ENCODE data around the gene HSPG2. TPM values are rescaled to one million over a fixed set of nuclear protein-coding genes. Genes with fewer than 3 reads are reported as not detected.

The HSPG2 gene
- total RNA-seq, 1 donor: 265 TPM

DNA sequence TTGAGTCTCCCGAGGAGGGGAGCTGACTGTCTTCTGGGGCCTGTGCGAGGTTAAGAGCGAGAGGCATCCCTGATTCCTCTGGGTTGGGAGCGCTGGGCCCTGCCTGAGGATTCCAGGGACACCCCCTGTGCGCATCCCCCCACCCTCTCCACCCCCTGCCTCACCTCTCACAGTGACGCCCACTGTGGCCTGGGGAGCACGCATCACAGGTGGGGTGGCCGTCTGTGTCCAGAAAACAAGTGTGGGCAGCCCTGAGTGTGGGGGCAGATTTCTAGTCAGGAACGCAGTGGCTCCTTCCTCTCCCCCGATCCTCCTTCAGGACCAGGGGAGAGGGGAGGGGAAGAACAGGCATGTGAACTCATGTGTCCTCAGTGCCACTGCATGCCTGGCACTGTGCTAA is 63.3 kb downstream of the HSPG2 start:
- Histone ChIP-seq H3K4me3 (ENCODE audit: insufficient read depth, low read length) (no peak overlapping the region), H3K4me1 (ENCODE audit: insufficient read depth, low read length) (peaks cover 16% of the 10 kb centered on the region), H4K20me1 (ENCODE audit: insufficient read depth, low read length) (peaks cover 40% of the 10 kb centered on the region), H3K4me2 (ENCODE audit: insufficient read depth, low read length) (no peak overlapping the region), H3K9me3 (ENCODE audit: low read depth, low read length) (no peaks in the 10 kb centered on the region), H3K79me2 (ENCODE audit: insufficient read depth, low read length) (peaks cover 7% of the 10 kb centered on the region), H3K27me3 (ENCODE audit: insufficient read depth, low read length) (no peaks in the 10 kb centered on the region), H3K36me3 (ENCODE audit: insufficient read depth, low read length) (peaks cover 95% of the 10 kb centered on the region), H3K27ac (ENCODE audit: low read depth, low read length) (no peak overlapping the region), H2AFZ (ENCODE audit: low read length) (no peak overlapping the region)
- no peak for DNase-seq (ENCODE audit: insufficient read length, low spot score, missing footprints)
- TF ChIP-seq, protein P1, sequence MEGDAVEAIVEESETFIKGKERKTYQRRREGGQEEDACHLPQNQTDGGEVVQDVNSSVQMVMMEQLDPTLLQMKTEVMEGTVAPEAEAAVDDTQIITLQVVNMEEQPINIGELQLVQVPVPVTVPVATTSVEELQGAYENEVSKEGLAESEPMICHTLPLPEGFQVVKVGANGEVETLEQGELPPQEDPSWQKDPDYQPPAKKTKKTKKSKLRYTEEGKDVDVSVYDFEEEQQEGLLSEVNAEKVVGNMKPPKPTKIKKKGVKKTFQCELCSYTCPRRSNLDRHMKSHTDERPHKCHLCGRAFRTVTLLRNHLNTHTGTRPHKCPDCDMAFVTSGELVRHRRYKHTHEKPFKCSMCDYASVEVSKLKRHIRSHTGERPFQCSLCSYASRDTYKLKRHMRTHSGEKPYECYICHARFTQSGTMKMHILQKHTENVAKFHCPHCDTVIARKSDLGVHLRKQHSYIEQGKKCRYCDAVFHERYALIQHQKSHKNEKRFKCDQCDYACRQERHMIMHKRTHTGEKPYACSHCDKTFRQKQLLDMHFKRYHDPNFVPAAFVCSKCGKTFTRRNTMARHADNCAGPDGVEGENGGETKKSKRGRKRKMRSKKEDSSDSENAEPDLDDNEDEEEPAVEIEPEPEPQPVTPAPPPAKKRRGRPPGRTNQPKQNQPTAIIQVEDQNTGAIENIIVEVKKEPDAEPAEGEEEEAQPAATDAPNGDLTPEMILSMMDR (IDR thresholded peaks at IDR 0.05; ENCODE audit: extremely low read depth, low read depth, low read length): no peak

DNA sequence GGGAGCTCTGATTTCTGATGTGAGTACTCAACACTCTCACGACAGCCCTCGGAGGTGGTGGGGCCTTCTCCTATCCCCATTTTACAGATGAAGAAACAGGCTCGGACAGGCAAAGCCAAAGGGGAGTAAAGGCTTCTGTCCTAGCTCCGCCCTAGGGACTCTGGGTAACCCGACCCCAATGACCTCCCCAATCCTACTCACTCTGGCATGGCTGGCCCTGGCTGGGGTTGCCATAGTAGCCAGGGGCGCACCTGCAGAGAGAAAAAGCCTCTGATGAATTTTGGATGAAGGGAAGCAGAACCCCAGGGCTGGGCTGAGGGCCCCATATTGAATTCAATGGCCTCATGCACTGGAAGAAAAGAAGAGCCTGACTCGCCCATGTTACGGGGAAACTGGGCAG is 63.9 kb downstream of the HSPG2 start:
- Histone ChIP-seq H4K20me1 (ENCODE audit: insufficient read depth, low read length) (peaks cover 40% of the 10 kb centered on the region), H3K9me3 (ENCODE audit: low read depth, low read length) (no peaks in the 10 kb centered on the region), H3K36me3 (ENCODE audit: insufficient read depth, low read length) (peaks cover 95% of the 10 kb centered on the region), H3K4me3 (ENCODE audit: insufficient read depth, low read length) (no peak overlapping the region), H3K4me2 (ENCODE audit: insufficient read depth, low read length) (no peak overlapping the region), H3K79me2 (ENCODE audit: insufficient read depth, low read length) (peaks cover 11% of the 10 kb centered on the region), H3K27ac (ENCODE audit: low read depth, low read length) (no peak overlapping the region), H3K4me1 (ENCODE audit: insufficient read depth, low read length) (peaks cover 16% of the 10 kb centered on the region), H3K27me3 (ENCODE audit: insufficient read depth, low read length) (no peaks in the 10 kb centered on the region), H2AFZ (ENCODE audit: low read length) (no peak overlapping the region)
- DNase-seq (ENCODE audit: insufficient read length, low spot score, missing footprints): no peak
- TF ChIP-seq, protein P1 (IDR thresholded peaks at IDR 0.05; ENCODE audit: extremely low read depth, low read depth, low read length): no peak

DNA sequence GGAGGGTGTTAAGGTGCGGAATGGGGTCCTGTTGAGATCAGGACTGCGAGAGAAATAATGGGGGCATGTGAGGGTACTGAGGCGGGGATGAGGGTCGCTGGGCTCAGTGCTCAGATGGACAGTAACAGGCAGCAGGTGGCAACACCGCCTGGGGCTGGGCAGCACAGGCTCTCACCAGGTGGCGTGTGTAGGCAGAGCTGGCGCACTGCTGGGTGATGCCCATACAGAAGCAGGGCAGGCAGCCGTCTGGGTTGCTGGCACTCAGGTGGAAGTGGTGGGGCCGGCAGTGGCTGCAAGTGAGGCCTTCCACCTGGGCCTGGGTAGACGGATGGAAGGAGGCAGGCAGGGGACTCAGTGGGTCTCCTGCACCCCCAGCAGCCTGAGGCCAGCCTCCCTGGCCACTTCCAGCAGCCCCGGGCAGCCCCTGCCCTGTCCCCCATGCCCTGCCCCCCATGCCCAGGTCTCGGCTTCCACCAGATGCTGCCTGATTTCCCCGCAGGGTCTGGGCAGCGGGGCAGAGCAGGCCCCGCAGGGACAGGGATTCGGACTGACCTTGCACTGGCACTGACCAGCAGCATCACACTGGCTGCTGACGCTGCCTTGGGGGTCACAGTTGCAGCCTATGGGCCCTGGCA is 64.5 kb downstream of the HSPG2 start:
- DNase-seq (ENCODE audit: insufficient read length, low spot score, missing footprints): no peak
- H3K4me3 ChIP-seq (ENCODE audit: insufficient read depth, low read length): no peak overlapping the region
- H3K4me1 ChIP-seq (ENCODE audit: insufficient read depth, low read length): peaks cover 16% of the 10 kb centered on the region
- peaks cover 42% of the 10 kb centered on the region for H4K20me1 ChIP-seq (ENCODE audit: insufficient read depth, low read length)
- TF ChIP-seq, protein P1 (IDR thresholded peaks at IDR 0.05; ENCODE audit: extremely low read depth, low read depth, low read length): no peak
- H3K27me3 ChIP-seq (ENCODE audit: insufficient read depth, low read length): no peaks in the 10 kb centered on the region
- peaks cover 11% of the 10 kb centered on the region for H3K79me2 ChIP-seq (ENCODE audit: insufficient read depth, low read length)
- H3K27ac ChIP-seq (ENCODE audit: low read depth, low read length): no peak overlapping the region
- no peak overlapping the region for H3K4me2 ChIP-seq (ENCODE audit: insufficient read depth, low read length)
- H2AFZ ChIP-seq (ENCODE audit: low read length): no peak overlapping the region
- H3K9me3 ChIP-seq (ENCODE audit: low read depth, low read length): no peaks in the 10 kb centered on the region
- peaks cover 94% of the 10 kb centered on the region for H3K36me3 ChIP-seq (ENCODE audit: insufficient read depth, low read length)

DNA sequence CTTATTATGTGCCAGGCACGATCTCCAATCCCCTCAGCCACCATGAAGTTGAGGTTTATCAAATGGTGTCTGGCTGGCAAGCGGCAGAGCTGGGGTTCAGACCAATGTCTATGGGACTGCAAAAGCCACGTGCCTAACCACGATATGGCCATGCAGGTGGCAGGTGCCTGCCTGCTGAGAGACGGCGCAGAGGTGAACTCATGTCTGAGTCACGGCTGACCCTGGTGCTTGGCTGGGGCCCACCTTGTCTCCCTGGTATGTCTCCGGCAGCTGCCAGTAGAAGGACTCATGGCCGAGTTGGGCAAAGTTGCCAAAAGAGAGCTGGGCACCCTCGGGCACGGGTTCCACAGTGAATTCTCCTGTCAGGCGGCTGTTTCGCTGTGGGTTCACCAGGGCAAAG is 65.2 kb downstream of the HSPG2 start:
- Histone ChIP-seq H3K27me3 (ENCODE audit: insufficient read depth, low read length) (no peaks in the 10 kb centered on the region), H3K9me3 (ENCODE audit: low read depth, low read length) (no peaks in the 10 kb centered on the region), H3K27ac (ENCODE audit: low read depth, low read length) (no peak overlapping the region), H4K20me1 (ENCODE audit: insufficient read depth, low read length) (peaks cover 46% of the 10 kb centered on the region), H3K4me2 (ENCODE audit: insufficient read depth, low read length) (no peak overlapping the region), H2AFZ (ENCODE audit: low read length) (no peak overlapping the region), H3K79me2 (ENCODE audit: insufficient read depth, low read length) (peaks cover 15% of the 10 kb centered on the region), H3K4me1 (ENCODE audit: insufficient read depth, low read length) (peaks cover 16% of the 10 kb centered on the region), H3K4me3 (ENCODE audit: insufficient read depth, low read length) (no peak overlapping the region), H3K36me3 (ENCODE audit: insufficient read depth, low read length) (peaks cover 92% of the 10 kb centered on the region)
- DNase-seq (ENCODE audit: insufficient read length, low spot score, missing footprints): no peak
- TF ChIP-seq, protein P1 (IDR thresholded peaks at IDR 0.05; ENCODE audit: extremely low read depth, low read depth, low read length): no peak
